Activated CD8-positive, alpha-beta T cell treated with anti-CD3 and anti-CD28 coated beads for 36 hours (primary cell): ENCODE data around the gene TLN1. TPM values are rescaled to one million over a fixed set of nuclear protein-coding genes. Genes with fewer than 3 reads are reported as not detected.

Source experiments
- ATAC-seq: fragments of 200-7000 bp; cut with Tn5 transposase; one replicate; pipeline ENCODE4 v1.10.0; 2021; ENCODE audit warnings: mild to moderate bottlenecking, moderate library complexity
- CTCF ChIA-PET: fragments of 350-600 bp; sonication (Branson Sonifier 250); formaldehyde crosslinking; loops from one replicate; lab custom pipeline; 2021; ENCODE audit warnings: antibody characterized with exemption; lab: Charles Lee
- POLR2A ChIA-PET: fragments of 350-600 bp; sonication (Branson Sonifier 250); formaldehyde crosslinking; loops from one replicate; lab custom pipeline; 2021; ENCODE audit warnings: antibody characterized with exemption; lab: Charles Lee
- DNase-seq: peaks from one replicate; pipeline ENCODE4 v3.0.0-alpha.2; 2020
- H3K27ac Mint-ChIP-seq: one replicate; pipeline ENCODE4 v1.8.0; 2021; ENCODE audit warnings: mild to moderate bottlenecking, mixed read lengths
- H3K27me3 Mint-ChIP-seq: one replicate; pipeline ENCODE4 v1.8.0; 2021; ENCODE audit warnings: mixed read lengths
- H3K36me3 Mint-ChIP-seq: one replicate; pipeline ENCODE4 v1.8.0; 2021; ENCODE audit warnings: low read depth, mixed read lengths
- H3K4me1 Mint-ChIP-seq: one replicate; pipeline ENCODE4 v1.8.0; 2021; ENCODE audit warnings: low read depth, mixed read lengths
- H3K4me3 Mint-ChIP-seq: one replicate; pipeline ENCODE4 v1.8.0; 2021; ENCODE audit warnings: mild to moderate bottlenecking, moderate library complexity, mixed read lengths
- H3K9me3 Mint-ChIP-seq: one replicate; pipeline ENCODE4 v1.8.0; 2021; ENCODE audit warnings: mixed read lengths
- CTCF ChIP-seq: fragments of 200-600 bp; IDR thresholded peaks from one replicate; pipeline ENCODE4 v1.8.0; 2022; ENCODE audit warnings: antibody characterized with exemption, mild to moderate bottlenecking
- intact Hi-C: fragments of 100-400 bp; cut with micrococcal nuclease; formaldehyde crosslinking; loops from one replicate; pipeline ENCODE4 v1.10.0; 2022
- total RNA-seq, 2 experiments: library from RNA; stranded (reverse); gene quantifications; one replicate each; pipeline ENCODE4 v1.2.3, GENCODE V29; 2021

The TLN1 gene
- total RNA-seq, 2 experiments from 2014 or later, result 212 to 219 TPM

- DNase-seq (no peak), ATAC-seq (no peak)
- Mint-ChIP-seq H3K9me3 (no peaks in the 10 kb centered on the region), H3K27me3 (no peaks in the 10 kb centered on the region), H3K4me3 (no peak overlapping the region), H3K36me3 (peaks cover 55% of the 10 kb centered on the region), H3K27ac (no peak overlapping the region), H3K4me1 (no peaks in the 10 kb centered on the region)
- ChIA-PET POLR2A (interaction anchor here (1.1 kb wide), 1 partner anchor 22 kb away, joined by 4 read pairs; no protein-coding TSS in a partner anchor), CTCF (interaction anchor here (1.9 to 15.2 kb wide), 2 partner anchors 9 to 23 kb away, joined by 4 to 121 read pairs; no protein-coding TSS in a partner anchor)
- intact Hi-C loops, result no loop called here
- no peak for TF ChIP-seq CTCF
Measured at GRCh38 chr9:35718721-35719511, 13.1 kb downstream of the TLN1 start.

GRCh38 chr9:35717132-35717870, 14.7 kb downstream of the TLN1 start:
- no peak for DNase-seq
- no peak for ATAC-seq
- intact Hi-C loops, result no loop called here
- TF ChIP-seq CTCF, result no peak
- Mint-ChIP-seq H3K36me3 (peaks cover 51% of the 10 kb centered on the region), H3K27ac (no peak overlapping the region), H3K27me3 (no peaks in the 10 kb centered on the region), H3K4me1 (no peaks in the 10 kb centered on the region), H3K9me3 (no peaks in the 10 kb centered on the region), H3K4me3 (no peak overlapping the region)
- POLR2A ChIA-PET, result interaction anchor here (0.9 to 1.7 kb wide), 3 partner anchors 11 to 20 kb away, joined by 4 to 5 read pairs (median 5); partner anchors contain the start of genes CREB3 and TLN1
- CTCF ChIA-PET, result interaction anchor here (1.4 to 15.2 kb wide), 2 partner anchors 10 to 21 kb away, joined by 7 to 121 read pairs; no protein-coding TSS in a partner anchor

GRCh38 chr9:35716230-35716629, 15.8 kb downstream of the TLN1 start:
- Mint-ChIP-seq H3K4me1 (peaks cover 4% of the 10 kb centered on the region), H3K27ac (peak overlapping the region; percentile 58), H3K9me3 (no peaks in the 10 kb centered on the region), H3K36me3 (peaks cover 46% of the 10 kb centered on the region), H3K4me3 (no peak overlapping the region), H3K27me3 (no peaks in the 10 kb centered on the region)
- POLR2A ChIA-PET, result interaction anchor here (1.1 to 1.7 kb wide), 3 partner anchors 12 to 68 kb away, joined by 3 to 5 read pairs (median 4); no protein-coding TSS in a partner anchor
- no peak for TF ChIP-seq CTCF
- CTCF ChIA-PET, result interaction anchor here (1.4 to 15.2 kb wide), 2 partner anchors 11 to 20 kb away, joined by 7 to 121 read pairs; no protein-coding TSS in a partner anchor
- DNase-seq (no peak), ATAC-seq (no peak)
- intact Hi-C loops, result no loop called here

GRCh38 chr9:35714579-35715252, 17.3 kb downstream of the TLN1 start:
- POLR2A ChIA-PET, result no interaction called here
- no peak for DNase-seq
- Mint-ChIP-seq H3K9me3 (no peaks in the 10 kb centered on the region), H3K4me1 (peaks cover 4% of the 10 kb centered on the region), H3K4me3 (no peak overlapping the region), H3K27ac (no peak overlapping the region), H3K27me3 (no peaks in the 10 kb centered on the region), H3K36me3 (peaks cover 54% of the 10 kb centered on the region)
- intact Hi-C loops, result no loop called here
- TF ChIP-seq CTCF, result no peak
- CTCF ChIA-PET, result interaction anchor here (15.2 kb wide), 1 partner anchor 19 kb away, joined by 121 read pairs; no protein-coding TSS in a partner anchor
- no peak for ATAC-seq
